Hair follicle dermal papilla cell (primary cell): ENCODE data around the gene ZFYVE27. TPM values are rescaled to one million over a fixed set of nuclear protein-coding genes. Genes with fewer than 3 reads are reported as not detected.

Experiments used
- total RNA-seq: library from RNA; depleted of rRNA; stranded (reverse); fragments of >200 nt; gene quantifications from 2 replicates; pipeline ENCODE4 v1.2.3, GENCODE V29; 2012

The ZFYVE27 gene, protein sequence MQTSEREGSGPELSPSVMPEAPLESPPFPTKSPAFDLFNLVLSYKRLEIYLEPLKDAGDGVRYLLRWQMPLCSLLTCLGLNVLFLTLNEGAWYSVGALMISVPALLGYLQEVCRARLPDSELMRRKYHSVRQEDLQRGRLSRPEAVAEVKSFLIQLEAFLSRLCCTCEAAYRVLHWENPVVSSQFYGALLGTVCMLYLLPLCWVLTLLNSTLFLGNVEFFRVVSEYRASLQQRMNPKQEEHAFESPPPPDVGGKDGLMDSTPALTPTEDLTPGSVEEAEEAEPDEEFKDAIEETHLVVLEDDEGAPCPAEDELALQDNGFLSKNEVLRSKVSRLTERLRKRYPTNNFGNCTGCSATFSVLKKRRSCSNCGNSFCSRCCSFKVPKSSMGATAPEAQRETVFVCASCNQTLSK
- total RNA-seq = 19.8 and 20.6 TPM in 2 replicates

DNA sequence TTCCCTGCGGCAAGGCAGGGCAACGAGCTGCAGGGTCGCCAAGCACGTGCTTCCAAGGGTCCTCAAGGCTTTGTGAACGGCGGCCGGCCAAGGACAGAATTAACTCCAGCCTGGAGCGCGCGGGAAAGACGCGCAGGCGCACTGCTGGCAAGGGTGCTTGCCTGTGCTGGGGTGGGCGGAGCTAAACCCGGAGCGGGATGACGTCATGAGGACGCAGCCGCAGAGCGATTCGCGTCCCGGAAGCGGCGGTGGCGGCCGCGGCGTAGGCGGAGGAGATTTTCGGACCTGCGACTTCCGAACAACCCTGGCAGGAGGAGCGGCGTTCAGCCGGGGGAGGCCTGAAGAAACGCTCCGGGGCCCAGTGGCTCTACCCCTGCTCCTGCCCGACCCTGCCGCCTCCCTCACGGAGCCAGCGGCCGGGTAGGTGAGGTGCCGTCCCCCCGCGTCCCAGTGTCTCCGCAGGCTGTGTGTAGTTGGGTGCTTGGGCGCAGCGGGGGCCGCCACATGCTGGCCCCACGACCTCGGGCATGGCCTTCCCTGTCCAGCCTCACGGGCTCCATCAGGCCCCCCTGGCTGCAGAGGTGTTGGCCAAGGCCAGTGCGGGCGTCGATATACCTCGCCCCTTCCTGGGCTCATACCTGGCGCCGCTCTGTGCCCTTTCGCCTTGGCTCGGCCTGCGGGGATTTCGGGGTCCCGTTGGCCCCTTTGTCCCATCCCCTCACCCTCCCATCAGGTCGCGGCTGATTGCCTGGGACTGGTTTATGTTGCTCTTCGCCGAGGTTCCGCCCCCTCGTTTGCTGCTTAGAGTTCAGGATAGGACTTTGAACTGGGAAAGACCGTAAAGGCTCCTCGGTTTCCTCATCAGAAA lies at the start of gene ZFYVE27:
Gene ZFYVE27 (plus strand): TSS at position 227 of the 868 bp plus-strand sequence. CDS start 1,350 bp downstream, outside the sequence.

DNA sequence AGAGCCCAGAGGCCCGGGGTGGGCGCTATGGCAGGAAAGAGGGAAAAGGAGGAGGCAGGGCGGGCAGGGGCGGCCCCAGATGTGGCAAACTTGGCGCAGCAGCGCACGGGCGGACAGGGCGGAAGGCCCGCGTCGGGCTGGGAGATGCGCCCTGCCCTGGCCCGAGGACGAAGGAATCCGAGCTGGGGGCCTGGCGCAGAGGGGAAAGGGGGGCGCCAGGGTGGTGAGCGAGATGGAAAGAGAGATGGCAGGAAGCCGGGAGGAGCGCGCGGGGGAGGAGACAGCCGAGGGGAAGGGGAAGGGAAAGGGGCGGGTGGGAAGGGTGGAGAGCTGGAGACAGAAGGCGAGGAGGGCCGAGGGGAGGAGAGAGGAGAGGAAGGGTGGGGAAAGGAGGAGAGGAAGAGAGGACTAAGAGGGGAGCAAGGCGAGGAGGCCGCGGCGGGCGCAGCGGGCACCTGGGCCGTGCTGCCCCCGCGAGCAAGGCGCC lies 23.5 kb upstream of the ZFYVE27 start, which contains the start of gene MARVELD1:
Gene MARVELD1 (plus strand): TSS at position 392 of the 487 bp plus-strand sequence. CDS start 147 bp downstream, outside the sequence.

DNA sequence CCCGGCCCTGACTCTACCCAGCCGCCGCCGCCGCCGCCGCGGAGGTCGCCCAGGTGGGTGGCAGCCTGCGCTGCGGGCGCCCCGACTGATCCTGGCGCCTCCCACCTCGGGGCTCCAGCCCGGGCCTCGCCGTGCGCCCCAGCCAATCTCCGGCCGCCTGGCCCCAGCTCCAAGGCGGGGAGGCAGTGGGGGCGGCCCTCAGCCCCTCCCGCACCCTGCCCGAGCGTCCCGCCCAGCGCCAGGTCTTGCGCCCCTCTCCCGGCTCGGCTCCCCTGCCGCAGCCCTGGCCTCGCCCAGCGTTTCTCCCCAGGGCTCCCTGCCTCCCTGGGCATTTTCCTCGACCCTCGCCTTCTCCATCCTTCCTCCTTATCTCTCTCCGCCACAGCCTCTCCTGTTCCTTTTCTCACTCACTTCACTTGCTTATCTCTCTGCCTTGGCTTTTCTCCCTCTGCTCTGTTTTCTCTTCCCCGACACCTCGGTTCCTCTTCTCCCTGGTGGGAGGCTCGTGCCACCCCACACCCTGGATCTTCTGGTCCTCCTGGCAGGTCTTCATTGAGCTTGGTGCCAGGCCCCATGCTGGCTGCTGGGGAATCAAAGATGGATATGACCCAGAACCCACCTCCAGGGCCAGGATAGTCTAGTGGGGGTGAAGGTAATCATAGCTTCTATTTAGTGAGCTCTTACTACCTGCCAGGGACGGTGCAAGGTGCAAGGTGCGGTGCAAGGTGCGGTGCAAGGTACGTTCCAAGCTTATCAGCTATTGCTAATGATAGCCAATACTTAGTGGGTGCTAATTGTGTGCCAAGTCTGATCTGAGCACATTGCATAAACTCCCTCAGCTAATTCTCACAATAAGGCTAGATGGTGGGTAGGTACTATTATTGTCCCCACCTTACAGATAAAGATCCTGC lies 35.2 kb downstream of the ZFYVE27 start, which contains the start of gene SFRP5:
Gene SFRP5 (minus strand): TSS at position 87 of the 911 bp plus-strand sequence. CDS start 166 bp downstream, outside the sequence.

Other genes starting within 250 kb of the ZFYVE27 start
- 94.9 and 97.0 TPM in 2 replicates for gene MMS19, start 238.7 kb upstream of the ZFYVE27 start, total RNA-seq
- gene UBTD1, start 238.2 kb upstream of the ZFYVE27 start, total RNA-seq = 28.2 and 34.6 TPM in 2 replicates
- gene ANKRD2, start 164.3 kb upstream of the ZFYVE27 start, total RNA-seq = 0.24 and 0.32 TPM in 2 replicates
- 1.5 and 1.6 TPM in 2 replicates for gene HOGA1, start 152.7 kb upstream of the ZFYVE27 start, total RNA-seq
- gene C10orf62, start 147.4 kb upstream of the ZFYVE27 start, total RNA-seq = 0.49 TPM in 1 of 2 replicates, not detected in the other
- gene MORN4, start 103.6 kb upstream of the ZFYVE27 start, total RNA-seq = 5.0 and 5.8 TPM in 2 replicates
- 29.7 and 37.8 TPM in 2 replicates for gene PI4K2A, start 96.5 kb upstream of the ZFYVE27 start, total RNA-seq
- gene AVPI1, start 49.9 kb upstream of the ZFYVE27 start, total RNA-seq = 23.5 and 32.1 TPM in 2 replicates
- gene MARVELD1, start 23.4 kb upstream of the ZFYVE27 start, total RNA-seq = 63.3 and 68.2 TPM in 2 replicates
- gene SFRP5, start 34.9 kb downstream of the ZFYVE27 start, total RNA-seq = not detected in 2 replicates
- under 0.01 TPM in 2 replicates for gene GOLGA7B, start 112.7 kb downstream of the ZFYVE27 start, total RNA-seq